ENCODE measurements around the gene BICD2. TPM values are rescaled to one million over a fixed set of nuclear protein-coding genes. Genes with fewer than 3 reads are reported as not detected.

BICD2 gene
- polyA plus RNA-seq, 1 donor from 2014 or later: 22.4 TPM

DNA sequence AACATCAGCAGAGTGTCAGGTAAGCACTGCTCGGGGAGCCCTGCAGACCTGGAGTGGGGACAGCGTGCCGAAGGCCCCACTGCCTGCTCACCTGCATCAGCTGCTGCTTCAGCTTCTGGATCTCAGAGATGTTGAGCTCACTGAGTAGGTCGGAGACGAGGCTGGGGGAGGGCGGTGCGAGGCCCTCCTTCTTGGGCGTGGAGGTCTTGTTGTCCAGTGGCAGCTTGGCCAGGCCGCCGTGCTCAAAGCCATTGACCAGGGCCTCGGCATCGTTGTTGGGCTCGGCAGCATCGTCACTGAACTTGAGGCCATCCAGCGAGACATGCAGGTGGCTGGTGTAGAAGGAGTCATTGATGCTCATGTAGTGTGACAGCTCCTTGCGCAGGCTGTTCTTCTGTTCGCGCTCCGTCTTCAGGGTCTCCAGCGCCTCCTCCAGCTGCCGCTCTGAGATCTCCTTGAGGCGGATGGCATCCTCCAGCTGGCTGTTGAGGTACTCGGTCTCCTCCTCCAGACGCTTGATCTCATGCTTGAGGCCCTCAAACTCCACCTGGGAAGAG, 44.3 kb downstream of the BICD2 start:
- Histone ChIP-seq H3K9ac (ENCODE audit: low read length) (no peak overlapping the region), H3K9me3 (ENCODE audit: low read length) (no peaks in the 10 kb centered on the region), H4K20me1 (ENCODE audit: insufficient read depth) (no peaks in the 10 kb centered on the region), H3K79me2 (replicated peaks; ENCODE audit: insufficient read depth, low read length) (no peaks in the 10 kb centered on the region), H3K27me3 (ENCODE audit: insufficient read depth, low read depth, low read length) (no peaks in the 10 kb centered on the region), H3K4me2 (ENCODE audit: low read length) (no peak overlapping the region), H3K27ac (ENCODE audit: low read length) (no peak overlapping the region), H2AFZ (ENCODE audit: low read depth, low read length) (no peak overlapping the region), H3K4me3 (ENCODE audit: low read length) (no peak overlapping the region), H3K36me3 (ENCODE audit: insufficient read depth, low read length) (no peaks in the 10 kb centered on the region), H3K9me2 (ENCODE audit: insufficient read depth, low read length) (no peaks in the 10 kb centered on the region), H3F3A (ENCODE audit: insufficient read depth, low read length, poor library complexity, severe bottlenecking) (no peaks in the 10 kb centered on the region)
- TF ChIP-seq, protein P1, sequence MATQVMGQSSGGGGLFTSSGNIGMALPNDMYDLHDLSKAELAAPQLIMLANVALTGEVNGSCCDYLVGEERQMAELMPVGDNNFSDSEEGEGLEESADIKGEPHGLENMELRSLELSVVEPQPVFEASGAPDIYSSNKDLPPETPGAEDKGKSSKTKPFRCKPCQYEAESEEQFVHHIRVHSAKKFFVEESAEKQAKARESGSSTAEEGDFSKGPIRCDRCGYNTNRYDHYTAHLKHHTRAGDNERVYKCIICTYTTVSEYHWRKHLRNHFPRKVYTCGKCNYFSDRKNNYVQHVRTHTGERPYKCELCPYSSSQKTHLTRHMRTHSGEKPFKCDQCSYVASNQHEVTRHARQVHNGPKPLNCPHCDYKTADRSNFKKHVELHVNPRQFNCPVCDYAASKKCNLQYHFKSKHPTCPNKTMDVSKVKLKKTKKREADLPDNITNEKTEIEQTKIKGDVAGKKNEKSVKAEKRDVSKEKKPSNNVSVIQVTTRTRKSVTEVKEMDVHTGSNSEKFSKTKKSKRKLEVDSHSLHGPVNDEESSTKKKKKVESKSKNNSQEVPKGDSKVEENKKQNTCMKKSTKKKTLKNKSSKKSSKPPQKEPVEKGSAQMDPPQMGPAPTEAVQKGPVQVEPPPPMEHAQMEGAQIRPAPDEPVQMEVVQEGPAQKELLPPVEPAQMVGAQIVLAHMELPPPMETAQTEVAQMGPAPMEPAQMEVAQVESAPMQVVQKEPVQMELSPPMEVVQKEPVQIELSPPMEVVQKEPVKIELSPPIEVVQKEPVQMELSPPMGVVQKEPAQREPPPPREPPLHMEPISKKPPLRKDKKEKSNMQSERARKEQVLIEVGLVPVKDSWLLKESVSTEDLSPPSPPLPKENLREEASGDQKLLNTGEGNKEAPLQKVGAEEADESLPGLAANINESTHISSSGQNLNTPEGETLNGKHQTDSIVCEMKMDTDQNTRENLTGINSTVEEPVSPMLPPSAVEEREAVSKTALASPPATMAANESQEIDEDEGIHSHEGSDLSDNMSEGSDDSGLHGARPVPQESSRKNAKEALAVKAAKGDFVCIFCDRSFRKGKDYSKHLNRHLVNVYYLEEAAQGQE (IDR thresholded peaks at IDR 0.05; ENCODE audit: borderline replicate concordance): no peak
- TF ChIP-seq RAD21 (conservative IDR thresholded peaks at IDR 0.05) (no peak), MXI1 (conservative IDR thresholded peaks at IDR 0.05; ENCODE audit: poor library complexity, severe bottlenecking) (no peak), TAF1 (IDR thresholded peaks at IDR 0.05; ENCODE audit: low read depth) (no peak), EZH2 (IDR thresholded peaks at IDR 0.05; ENCODE audit: borderline replicate concordance, insufficient read depth, low read length, poor library complexity, severe bottlenecking) (no peak), EP300 (conservative IDR thresholded peaks at IDR 0.05; ENCODE audit: poor library complexity, severe bottlenecking) (no peak), POLR2AphosphoS5 (IDR thresholded peaks at IDR 0.05) (no peak), SMC3 (conservative IDR thresholded peaks at IDR 0.05; ENCODE audit: poor library complexity) (no peak)
- TF ChIP-seq, protein P2, sequence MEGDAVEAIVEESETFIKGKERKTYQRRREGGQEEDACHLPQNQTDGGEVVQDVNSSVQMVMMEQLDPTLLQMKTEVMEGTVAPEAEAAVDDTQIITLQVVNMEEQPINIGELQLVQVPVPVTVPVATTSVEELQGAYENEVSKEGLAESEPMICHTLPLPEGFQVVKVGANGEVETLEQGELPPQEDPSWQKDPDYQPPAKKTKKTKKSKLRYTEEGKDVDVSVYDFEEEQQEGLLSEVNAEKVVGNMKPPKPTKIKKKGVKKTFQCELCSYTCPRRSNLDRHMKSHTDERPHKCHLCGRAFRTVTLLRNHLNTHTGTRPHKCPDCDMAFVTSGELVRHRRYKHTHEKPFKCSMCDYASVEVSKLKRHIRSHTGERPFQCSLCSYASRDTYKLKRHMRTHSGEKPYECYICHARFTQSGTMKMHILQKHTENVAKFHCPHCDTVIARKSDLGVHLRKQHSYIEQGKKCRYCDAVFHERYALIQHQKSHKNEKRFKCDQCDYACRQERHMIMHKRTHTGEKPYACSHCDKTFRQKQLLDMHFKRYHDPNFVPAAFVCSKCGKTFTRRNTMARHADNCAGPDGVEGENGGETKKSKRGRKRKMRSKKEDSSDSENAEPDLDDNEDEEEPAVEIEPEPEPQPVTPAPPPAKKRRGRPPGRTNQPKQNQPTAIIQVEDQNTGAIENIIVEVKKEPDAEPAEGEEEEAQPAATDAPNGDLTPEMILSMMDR (IDR thresholded peaks at IDR 0.05; ENCODE audit: poor library complexity, severe bottlenecking): no peak

DNA sequence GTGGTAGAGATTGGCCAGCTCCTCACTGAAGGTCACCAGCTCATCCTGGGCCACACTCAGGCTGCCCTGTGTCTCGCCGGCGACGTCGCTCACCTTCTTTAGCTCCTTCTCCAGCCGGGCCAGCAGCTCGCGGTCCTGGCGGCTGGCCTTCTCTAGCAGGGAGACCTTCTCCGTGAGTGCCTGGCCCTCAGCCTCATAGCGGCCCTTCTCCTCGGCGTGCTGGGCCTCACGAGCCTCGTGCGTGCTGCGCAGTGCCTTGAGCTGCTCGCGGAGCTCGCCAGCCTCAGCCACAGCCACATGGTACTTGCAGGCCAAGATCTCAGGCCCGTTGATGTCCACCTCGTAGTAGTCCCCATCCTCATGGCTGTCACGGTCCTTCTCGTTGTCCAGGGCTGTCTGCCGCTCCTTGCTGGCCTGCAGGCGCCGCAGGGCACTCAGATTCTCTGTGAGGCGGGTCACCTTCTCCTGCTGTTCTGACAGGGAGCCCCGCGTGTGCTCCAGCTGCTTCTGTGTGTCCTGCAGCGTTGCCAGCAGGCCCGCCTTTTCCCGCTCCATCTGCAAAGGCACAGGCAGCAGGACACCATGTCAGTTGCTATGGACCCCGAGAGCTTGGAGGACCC, 45.5 kb downstream of the BICD2 start:
- Histone ChIP-seq H3K4me3 (ENCODE audit: low read length) (no peak overlapping the region), H4K20me1 (ENCODE audit: insufficient read depth) (no peaks in the 10 kb centered on the region), H3K9me2 (ENCODE audit: insufficient read depth, low read length) (no peaks in the 10 kb centered on the region), H3K27ac (ENCODE audit: low read length) (no peak overlapping the region), H3K36me3 (ENCODE audit: insufficient read depth, low read length) (no peaks in the 10 kb centered on the region), H3K4me2 (ENCODE audit: low read length) (no peak overlapping the region), H3F3A (ENCODE audit: insufficient read depth, low read length, poor library complexity, severe bottlenecking) (no peaks in the 10 kb centered on the region), H3K9me3 (ENCODE audit: low read length) (no peaks in the 10 kb centered on the region), H3K27me3 (ENCODE audit: insufficient read depth, low read depth, low read length) (no peaks in the 10 kb centered on the region), H3K9ac (ENCODE audit: low read length) (no peak overlapping the region), H3K79me2 (replicated peaks; ENCODE audit: insufficient read depth, low read length) (no peaks in the 10 kb centered on the region), H2AFZ (ENCODE audit: low read depth, low read length) (no peak overlapping the region)
- TF ChIP-seq, protein P1 (IDR thresholded peaks at IDR 0.05; ENCODE audit: borderline replicate concordance): no peak
- no peak for TF ChIP-seq POLR2AphosphoS5 (IDR thresholded peaks at IDR 0.05)
- TF ChIP-seq, protein P2 (IDR thresholded peaks at IDR 0.05; ENCODE audit: poor library complexity, severe bottlenecking): no peak
- TF ChIP-seq MXI1 (conservative IDR thresholded peaks at IDR 0.05; ENCODE audit: poor library complexity, severe bottlenecking): no peak
- no peak for TF ChIP-seq TAF1 (IDR thresholded peaks at IDR 0.05; ENCODE audit: low read depth)
- TF ChIP-seq EP300 (conservative IDR thresholded peaks at IDR 0.05; ENCODE audit: poor library complexity, severe bottlenecking): no peak
- TF ChIP-seq EZH2 (IDR thresholded peaks at IDR 0.05; ENCODE audit: borderline replicate concordance, insufficient read depth, low read length, poor library complexity, severe bottlenecking): no peak
- no peak for TF ChIP-seq SMC3 (conservative IDR thresholded peaks at IDR 0.05; ENCODE audit: poor library complexity)
- TF ChIP-seq RAD21 (conservative IDR thresholded peaks at IDR 0.05): no peak

Data from neural cell (in vitro differentiated cells).